GM12878 (cell line): ENCODE results near the gene BEAN1. TPM values are rescaled to one million over a fixed set of nuclear protein-coding genes. Genes with fewer than 3 reads are reported as not detected.
A peak's percentile ranks its signal among the peaks of the same experiment; 100 is the strongest.

Experiments used
- BACH1 ChIP-seq: fragments of 450-650 bp; IDR thresholded peaks from 2 replicates; pipeline ENCODE4 v1.6.1; 2017; ENCODE audit warnings: mild to moderate bottlenecking, borderline replicate concordance
- BHLHE40 ChIP-seq, 2 experiments: fragments of 450-650 bp in 1 of 2; IDR thresholded peaks; 2 replicates each; pipeline ENCODE4 v1.6.1; 2011 to 2017; ENCODE audit warnings: low read depth in 2 of 2, borderline replicate concordance in 1 of 2, improper control_type of control experiment in 1 of 2, low read length in 1 of 2, mild to moderate bottlenecking in 1 of 2
- BRCA1 ChIP-seq: IDR thresholded peaks from 2 replicates; pipeline ENCODE4 v1.6.1; 2011; ENCODE audit warnings: low read depth, low read length, improper control_type of control experiment
- CBX3 ChIP-seq: fragments of 200-600 bp; sonication (generic); IDR thresholded peaks from 2 replicates; pipeline ENCODE4 v1.6.1; 2016; ENCODE audit warnings: low read depth, borderline replicate concordance
- CREB1 ChIP-seq: IDR thresholded peaks from 2 replicates; pipeline ENCODE4 v1.6.1; 2012; ENCODE audit warnings: low read depth, mild to moderate bottlenecking, inconsistent platforms
- EGR1 ChIP-seq, 2 experiments: IDR thresholded peaks; 1 replicate in 1 of 2; 2 replicates in 1 of 2; pipeline ENCODE4 v1.6.1; 2011 to 2012; ENCODE audit warnings: low read depth in 2 of 2, low read length in 2 of 2, borderline replicate concordance in 1 of 2, mild to moderate bottlenecking in 1 of 2, moderate library complexity in 1 of 2
- HDGF ChIP-seq: fragments of 450-650 bp; IDR thresholded peaks from 2 replicates; pipeline ENCODE4 v1.6.1; 2016; ENCODE audit warnings: antibody characterized with exemption
- JUNB ChIP-seq: IDR thresholded peaks from 2 replicates; pipeline ENCODE4 v1.6.1; 2016; ENCODE audit warnings: antibody characterized with exemption, mild to moderate bottlenecking
- MEF2B ChIP-seq: fragments of 450-650 bp; IDR thresholded peaks from 2 replicates; pipeline ENCODE4 v1.6.1; 2018; ENCODE audit warnings: mild to moderate bottlenecking, moderate library complexity; ENCODE audit not compliant: partially characterized antibody, poor library complexity, severe bottlenecking
- MLLT1 ChIP-seq: fragments of 450-650 bp; IDR thresholded peaks from 2 replicates; pipeline ENCODE4 v1.6.1; 2016; ENCODE audit warnings: mild to moderate bottlenecking
- MTA2 ChIP-seq: fragments of 450-650 bp; IDR thresholded peaks from 2 replicates; pipeline ENCODE4 v1.6.1; 2016; ENCODE audit warnings: low read depth, mild to moderate bottlenecking, moderate library complexity
- MXI1 ChIP-seq: fragments of 150-350 bp; IDR thresholded peaks from 2 replicates; pipeline ENCODE4 v1.6.1; 2011; ENCODE audit warnings: low read depth, mild to moderate bottlenecking, inconsistent platforms, low read length, improper control_type of control experiment
- NBN ChIP-seq: fragments of 450-650 bp; IDR thresholded peaks from 2 replicates; pipeline ENCODE4 v1.6.1; 2016
- NFXL1 ChIP-seq: fragments of 450-650 bp; IDR thresholded peaks from 2 replicates; pipeline ENCODE4 v1.6.1; 2017; ENCODE audit warnings: antibody characterized with exemption, mild to moderate bottlenecking, borderline replicate concordance
- NKRF ChIP-seq: fragments of 450-650 bp; conservative IDR thresholded peaks from 2 replicates; pipeline ENCODE4 v1.6.1; 2017; ENCODE audit warnings: mild to moderate bottlenecking, moderate library complexity
- PAX8 ChIP-seq: fragments of 450-650 bp; IDR thresholded peaks from 2 replicates; pipeline ENCODE4 v1.6.1; 2017; ENCODE audit warnings: mild to moderate bottlenecking, moderate library complexity
- PML ChIP-seq: IDR thresholded peaks from 2 replicates; pipeline ENCODE4 v1.6.1; 2012; ENCODE audit warnings: low read length, inconsistent platforms
- RCOR1 ChIP-seq: conservative IDR thresholded peaks from 2 replicates; pipeline ENCODE4 v1.6.1; 2012; ENCODE audit warnings: low read depth, low read length, improper control_type of control experiment
- RELA ChIP-seq: fragments of 450-650 bp; IDR thresholded peaks from 2 replicates; pipeline ENCODE4 v1.8.0; 2014; ENCODE audit warnings: borderline replicate concordance; ENCODE audit not compliant: partially characterized antibody
- WRNIP1 ChIP-seq: IDR thresholded peaks from 2 replicates; pipeline ENCODE4 v1.6.1; 2011; ENCODE audit warnings: low read depth, low read length, improper control_type of control experiment, borderline replicate concordance
- ZNF687 ChIP-seq: fragments of 450-650 bp; IDR thresholded peaks from 2 replicates; pipeline ENCODE4 v1.6.1; 2017; ENCODE audit warnings: mild to moderate bottlenecking, moderate library complexity
- ZSCAN29 ChIP-seq: fragments of 450-650 bp; IDR thresholded peaks from 2 replicates; pipeline ENCODE4 v1.6.1; 2017; ENCODE audit warnings: mild to moderate bottlenecking, moderate library complexity
- polyA plus RNA-seq, 11 experiments: library from polyadenylated mRNA; depleted of rRNA in 4 of 11; unstranded in 6 of 11; stranded (reverse) in 5 of 11; fragments of >200 nt; fragmentation: Nextera tagmentation in 4 of 11; fragmentation: Illumina TruSeq in 1 of 11; extraction: Ambion mirVana in 4 of 11; extraction: Trizol in 1 of 11; gene quantifications; 1 replicate in 1 of 11; 2 replicates in 10 of 11; pipeline versions ENCODE4 v1.2.1 to v1.2.3, GENCODE V29; 2011 to 2016; ENCODE audit warnings: inconsistent platforms in 2 of 11, missing spikeins in 2 of 11, low read depth in 1 of 11
- total RNA-seq, 4 experiments: library from RNA; depleted of rRNA in 3 of 4; stranded (reverse); fragments of >200 nt in 3 of 4; fragmentation: Illumina TruSeq in 1 of 4; extraction: Trizol in 1 of 4; gene quantifications; 2 replicates each; pipeline versions ENCODE4 v1.2.1 to v1.2.3, GENCODE V29; 2013 to 2021

The BEAN1 gene
- total and polyA plus RNA-seq, 10 of the 15 experiments (the other 5 are each of a cell fraction or from before 2014, with no cell fraction given), result not detected

- TF ChIP-seq CREB1, result peak; percentile 47; the same call in 1 of the 2 replicates
- peak; percentile 57 for TF ChIP-seq RELA
- 0 out of 2 replicates have a peak, but pooled peaks have one; percentile 58 for TF ChIP-seq RCOR1
- 0 out of 2 replicates have a peak, but pooled peaks have one; percentile 19 for TF ChIP-seq NKRF
- no peak for TF ChIP-seq HDGF
- TF ChIP-seq MLLT1, result peak; percentile 84
- peak in 1 of 2 experiments; percentile 46; a peak in 1 of 3 replicates for TF ChIP-seq EGR1 (IDR thresholded peaks at IDR 0.05; ENCODE audit: borderline replicate concordance in 1 of 2, low read depth in 2 of 2, low read length in 2 of 2)
- TF ChIP-seq ZSCAN29, result no peak
- TF ChIP-seq PAX8, result no peak
- TF ChIP-seq BHLHE40 (IDR thresholded peaks at IDR 0.05; ENCODE audit: borderline replicate concordance in 1 of 2, low read depth in 2 of 2, low read length in 1 of 2), result peak; percentile 61 to 70; a peak in 2 of 4 replicates
- TF ChIP-seq PML, result no peak
- no peak for TF ChIP-seq WRNIP1
- no peak for TF ChIP-seq MXI1
- peak; percentile 77; the same call in 1 of the 2 replicates for TF ChIP-seq BACH1
- peak; percentile 55 for TF ChIP-seq MEF2B
- peak; percentile 85; the same call in 1 of the 2 replicates for TF ChIP-seq NBN
- no peak for TF ChIP-seq BRCA1
- peak; percentile 60 for TF ChIP-seq JUNB
- no peak for TF ChIP-seq NFXL1
- no peak for TF ChIP-seq CBX3
- TF ChIP-seq MTA2, result peak; percentile 88
- peak; percentile 59; the same call in 1 of the 2 replicates for TF ChIP-seq ZNF687
Observed at GRCh38 chr16:66524601-66525164, 97.6 kb downstream of the BEAN1 start (continued).
